Activated CD4-positive, alpha-beta T cell treated with anti-CD3 and anti-CD28 coated beads for 1 hour (primary cell): ENCODE measurements around the gene ALG14.
"Not testable (repeated sequence)": the region's sequence is repeated elsewhere in the genome, so short reads cannot be mapped to it uniquely, and the experiment has no call there.

Experiments used
- DNase-seq: peaks from one replicate; pipeline ENCODE4 v3.0.0-alpha.2; 2020

ALG14 gene

DNA sequence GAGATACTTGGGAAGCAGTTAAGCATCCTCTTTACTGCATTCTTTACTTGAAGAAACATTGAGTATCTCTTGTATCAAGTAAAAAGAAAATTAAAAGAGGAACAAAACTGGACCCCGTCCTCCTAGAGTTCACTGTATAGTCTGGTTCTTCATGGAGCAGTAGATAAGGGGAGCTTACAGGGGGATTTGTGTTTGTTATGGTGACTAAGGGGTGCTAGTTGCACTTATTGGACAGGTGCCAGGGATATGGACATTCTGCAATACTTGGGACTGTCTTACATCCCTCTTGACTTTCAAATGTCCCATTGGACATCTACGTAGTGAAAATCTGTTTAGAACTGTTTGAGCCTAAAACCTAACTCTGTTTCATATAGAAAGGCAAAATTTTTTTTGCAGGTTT lies 67.2 kb downstream of the ALG14 start:
- DNase-seq, result no peak

GRCh38 chr1:95004013-95004412 lies 68.7 kb downstream of the ALG14 start:
- no peak for DNase-seq

DNA sequence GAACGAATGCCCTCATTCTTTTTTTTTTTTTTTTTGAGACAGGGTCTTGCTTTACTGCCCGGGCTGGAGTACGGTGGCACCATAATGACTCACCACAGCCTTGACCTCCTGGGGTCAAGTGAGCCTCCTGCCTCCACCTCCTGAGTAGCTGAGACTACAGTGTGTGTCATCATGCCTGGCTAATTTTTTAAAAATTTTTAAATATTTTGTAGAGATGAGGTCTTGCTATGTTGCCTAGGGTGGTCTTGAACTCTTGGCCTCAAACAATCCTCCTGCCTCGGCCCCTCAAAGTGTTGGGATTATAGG lies 69.4 kb downstream of the ALG14 start:
- DNase-seq, result no peak

GRCh38 chr1:95002540-95003432 lies 70.0 kb downstream of the ALG14 start:
- DNase-seq, result no peak

- no peak for DNase-seq
Measured at GRCh38 chr1:95002164-95002539, 70.6 kb downstream of the ALG14 start.

DNA sequence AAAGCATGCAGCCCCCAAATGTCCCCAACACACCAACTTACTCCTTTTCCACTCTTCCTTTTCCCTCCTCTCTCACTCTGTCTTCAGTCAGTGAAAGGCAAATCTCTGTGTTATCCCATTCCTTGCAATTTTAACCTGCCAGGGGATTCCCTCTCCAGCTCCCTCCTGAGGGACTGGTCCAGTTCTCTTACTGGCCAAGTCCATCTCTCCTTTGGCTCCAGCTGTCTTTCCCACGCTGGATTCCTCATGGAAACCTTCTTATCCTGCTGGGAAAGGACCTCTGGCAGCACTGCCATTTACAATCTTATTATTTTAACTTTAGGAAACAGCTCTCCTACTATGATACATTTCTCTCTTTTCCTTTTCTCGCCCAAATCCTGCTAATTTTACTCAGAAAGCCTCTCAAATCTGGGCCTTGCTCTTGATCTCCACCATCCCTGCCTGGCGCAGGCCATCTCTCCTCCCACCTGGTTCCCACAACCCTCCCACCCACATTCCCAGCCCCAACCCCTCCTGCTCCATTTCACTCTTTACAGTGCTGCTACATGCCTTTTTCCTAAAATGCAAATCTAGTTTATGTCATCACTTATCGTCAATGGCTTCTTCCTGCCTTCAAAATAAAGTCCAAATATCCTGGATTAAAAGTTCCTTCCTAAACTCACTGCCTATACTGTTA lies 73.2 kb downstream of the ALG14 start:
- DNase-seq, result no peak

- DNase-seq, result no peak
Measured at GRCh38 chr1:94998748-94999147, 74.0 kb downstream of the ALG14 start.

GRCh38 chr1:94998114-94998513 lies 74.6 kb downstream of the ALG14 start:
- no peak for DNase-seq

DNA sequence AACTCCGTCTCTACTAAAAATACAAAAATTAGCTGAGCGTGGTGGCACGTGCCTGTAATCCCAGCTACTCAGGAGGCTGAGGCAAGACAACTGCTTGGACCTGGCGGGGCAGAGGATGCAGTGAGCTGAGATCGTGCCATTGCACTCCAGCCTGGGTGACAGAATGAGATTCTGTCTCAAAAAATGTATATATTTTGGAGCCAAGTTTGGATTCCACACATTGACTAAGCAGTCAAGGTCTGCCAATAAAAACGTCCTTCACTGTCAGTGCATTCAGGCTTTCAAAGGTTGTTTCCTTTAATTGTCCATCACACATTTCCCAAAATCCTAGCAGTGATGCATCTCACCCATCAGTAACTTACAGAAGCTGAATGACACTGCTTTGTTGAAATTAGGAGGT lies 77.2 kb downstream of the ALG14 start:
- DNase-seq, result not testable (repeated sequence)

- DNase-seq, result no peak
Measured at GRCh38 chr1:94994805-94995204, 77.9 kb downstream of the ALG14 start.

DNA sequence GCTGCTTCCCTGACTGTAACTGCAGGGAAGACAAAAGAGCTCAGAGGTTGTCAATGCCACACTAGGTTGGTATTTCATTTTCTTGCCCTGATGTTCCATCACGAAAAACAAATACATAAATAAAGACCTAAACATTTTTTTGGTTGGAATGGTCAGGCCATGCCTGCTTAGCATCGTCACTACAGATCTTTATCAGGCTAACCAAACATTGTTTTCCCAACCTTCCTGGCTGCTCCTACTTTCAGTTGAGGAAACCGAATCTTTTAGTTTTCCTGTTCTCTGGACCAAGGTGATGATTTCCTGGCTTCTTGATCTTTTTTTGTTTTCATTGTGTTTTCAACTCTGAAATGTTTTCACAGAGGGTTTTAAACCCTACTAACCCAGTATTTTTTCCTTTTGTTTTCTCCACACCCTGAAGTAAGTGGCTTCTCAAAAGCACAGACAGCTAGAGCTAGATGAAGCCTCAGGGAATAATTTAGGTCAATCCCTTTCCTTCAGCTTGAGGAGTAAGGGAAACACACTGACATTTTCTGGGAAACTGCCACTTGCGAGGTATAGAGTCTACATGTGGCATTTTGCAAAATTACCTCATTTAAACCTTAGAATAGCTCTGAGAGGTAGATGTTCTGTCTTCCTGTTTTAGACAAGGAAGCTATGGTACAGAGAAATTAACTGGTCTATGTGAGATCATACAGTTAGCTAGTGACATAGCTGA lies 78.7 kb downstream of the ALG14 start:
- no peak for DNase-seq

- DNase-seq, result no peak
Measured at GRCh38 chr1:94992863-94993563, 79.7 kb downstream of the ALG14 start.

DNA sequence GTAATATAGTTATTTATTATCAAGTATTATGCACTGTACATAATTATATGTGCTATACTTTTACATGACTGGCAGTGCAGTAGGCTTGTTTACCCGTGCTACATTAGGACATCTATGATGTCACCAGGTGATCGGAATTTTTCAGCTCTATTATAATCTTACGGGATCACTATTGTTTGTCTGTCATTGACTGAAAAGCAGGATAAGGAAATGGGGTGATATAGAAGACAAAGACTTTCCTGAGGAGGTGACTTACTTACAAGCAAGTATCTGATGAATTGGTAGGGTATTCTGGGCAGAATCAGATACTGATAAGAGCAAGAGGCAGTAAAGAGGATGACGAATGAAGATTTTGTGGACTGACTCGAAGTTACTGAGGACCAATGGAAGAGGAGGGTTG lies 80.6 kb downstream of the ALG14 start:
- DNase-seq, result no peak

- no peak for DNase-seq
Measured at GRCh38 chr1:94989911-94990473, 82.8 kb downstream of the ALG14 start.

DNA sequence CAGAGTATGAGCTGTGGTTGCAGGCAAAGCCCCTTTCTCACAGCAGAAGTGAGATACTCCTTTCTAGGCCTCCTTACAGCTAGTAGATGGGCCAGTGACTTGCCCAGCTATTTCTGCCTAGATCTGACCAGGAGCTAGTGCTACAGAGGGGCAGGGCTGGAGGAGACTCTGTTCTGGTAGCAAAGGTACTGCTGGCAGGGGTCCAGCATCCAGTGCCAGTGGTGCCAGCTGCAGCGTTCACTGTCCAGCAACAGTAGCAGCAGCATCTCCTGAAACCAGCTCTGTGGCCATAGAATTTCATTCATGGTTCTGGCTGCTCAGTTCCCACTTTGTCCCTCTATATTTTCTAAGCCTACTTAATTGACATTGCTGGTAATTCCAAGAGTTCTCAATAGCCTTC lies 83.4 kb downstream of the ALG14 start:
- no peak for DNase-seq

DNA sequence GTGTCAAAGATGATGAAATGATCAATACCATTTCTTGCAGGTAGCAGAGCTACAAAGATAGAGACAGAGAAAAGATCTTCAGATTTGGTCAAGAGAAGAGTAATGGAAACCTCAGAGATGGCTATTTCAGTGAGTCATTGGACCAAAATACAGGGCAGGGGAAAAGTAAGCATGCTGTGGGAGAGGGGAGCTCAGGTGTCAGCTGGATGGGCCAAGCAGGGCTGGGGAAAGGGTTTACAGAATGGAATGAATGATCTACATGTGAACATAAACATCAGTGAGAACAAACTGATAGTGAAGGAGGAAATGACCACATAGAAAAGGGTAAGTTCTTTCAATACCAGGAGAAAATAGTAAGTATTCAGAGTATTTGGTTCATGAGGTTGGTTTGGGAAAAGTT lies 84.4 kb downstream of the ALG14 start:
- DNase-seq, result no peak

- no peak for DNase-seq
Measured at GRCh38 chr1:94986783-94987182, 86.0 kb downstream of the ALG14 start.

- no peak for DNase-seq
Measured at GRCh38 chr1:94983171-94983739, 89.5 kb downstream of the ALG14 start.

- DNase-seq, result no peak
Measured at GRCh38 chr1:94982398-94982797, 90.4 kb downstream of the ALG14 start.

GRCh38 chr1:94981575-94981973 lies 91.2 kb downstream of the ALG14 start:
- no peak for DNase-seq

- no peak for DNase-seq
Measured at GRCh38 chr1:94980582-94981574, 91.9 kb downstream of the ALG14 start.
